GM20431 (cell line): ENCODE results near the gene REV3L.
"Not testable (repeated sequence)": the region's sequence is repeated elsewhere in the genome, so short reads cannot be mapped to it uniquely, and the experiment has no call there.

Experiments used
- in situ Hi-C: fragments of 300-500 bp; cut with MseI, MboI; formaldehyde crosslinking; loops from one replicate; pipeline ENCODE4 v1.15.0; 2020; ENCODE audit warnings: low sequenced_read_pairs; ENCODE audit not compliant: unreplicated experiment

Gene REV3L

GRCh38 chr6:111322145-111322544, 160.9 kb downstream of the REV3L start:
- in situ Hi-C loops = no loop called here

GRCh38 chr6:111307950-111308349, 175.1 kb downstream of the REV3L start:
- in situ Hi-C loops = not testable (repeated sequence)

GRCh38 chr6:111307275-111307858, 175.7 kb downstream of the REV3L start:
- in situ Hi-C loops = no loop called here

- in situ Hi-C loops = no loop called here
Measured at GRCh38 chr6:111306104-111306888, 176.7 kb downstream of the REV3L start.

- in situ Hi-C loops = no loop called here
Measured at GRCh38 chr6:111301946-111302345, 181.1 kb downstream of the REV3L start.

GRCh38 chr6:111300938-111301800, 181.8 kb downstream of the REV3L start:
- in situ Hi-C loops = not testable (repeated sequence)

GRCh38 chr6:111297776-111298175, 185.2 kb downstream of the REV3L start:
- in situ Hi-C loops = no loop called here

- in situ Hi-C loops = no loop called here
Measured at GRCh38 chr6:111294374-111294967, 188.5 kb downstream of the REV3L start.

GRCh38 chr6:111291336-111292259, 191.4 kb downstream of the REV3L start:
- in situ Hi-C loops = no loop called here

- in situ Hi-C loops = not testable (repeated sequence)
Measured at GRCh38 chr6:111290689-111291335, 192.2 kb downstream of the REV3L start.

- in situ Hi-C loops = not testable (repeated sequence)
Measured at GRCh38 chr6:111284356-111284755, 198.7 kb downstream of the REV3L start.

- in situ Hi-C loops = no loop called here
Measured at GRCh38 chr6:111283707-111284106, 199.3 kb downstream of the REV3L start.

GRCh38 chr6:111282515-111282914, 200.5 kb downstream of the REV3L start:
- in situ Hi-C loops = no loop called here

- in situ Hi-C loops = no loop called here
Measured at GRCh38 chr6:111280445-111280955, 202.5 kb downstream of the REV3L start.

GRCh38 chr6:111278731-111279130, 204.3 kb downstream of the REV3L start:
- in situ Hi-C loops = no loop called here

GRCh38 chr6:111277819-111278218, 205.2 kb downstream of the REV3L start:
- in situ Hi-C loops = no loop called here

GRCh38 chr6:111276736-111277135, 206.3 kb downstream of the REV3L start:
- in situ Hi-C loops = no loop called here

GRCh38 chr6:111276335-111276734, 206.7 kb downstream of the REV3L start:
- in situ Hi-C loops = no loop called here
